GM23338 (cell line): ENCODE results near the gene C3orf80. TPM values are rescaled to one million over a fixed set of nuclear protein-coding genes. Genes with fewer than 3 reads are reported as not detected.

Experiments
- ATAC-seq: fragments of 200-7000 bp; cut with Tn5 transposase; 3 replicates; pipeline ENCODE4 v1.9.1; 2020
- DNase-seq: peaks from one replicate; pipeline ENCODE4 v3.0.0-alpha.2; 2015; ENCODE audit warnings: low spot score
- H2AFZ ChIP-seq: fragments of 200-600 bp; sonication (generic); 2 replicates; pipeline ENCODE4 v1.8.0; 2016; ENCODE audit warnings: antibody characterized with exemption, mild to moderate bottlenecking, moderate library complexity
- H3F3A ChIP-seq: fragments of 200-600 bp; sonication (generic); replicated peaks from 2 replicates; pipeline ENCODE4 v1.8.0; 2017; ENCODE audit warnings: antibody characterized with exemption, mixed run types, low read depth
- H3K27ac ChIP-seq: fragments of 200-600 bp; sonication (generic); 2 replicates; pipeline ENCODE4 v1.6.1; 2016; ENCODE audit warnings: low read depth
- H3K27me3 ChIP-seq: fragments of 200-600 bp; sonication (generic); 2 replicates; pipeline ENCODE4 v1.8.0; 2016; ENCODE audit warnings: mild to moderate bottlenecking, mixed run types, moderate library complexity; ENCODE audit not compliant: insufficient read depth
- H3K36me3 ChIP-seq: fragments of 200-600 bp; sonication (generic); 2 replicates; pipeline ENCODE4 v1.8.0; 2016; ENCODE audit warnings: mild to moderate bottlenecking; ENCODE audit not compliant: insufficient read depth
- H3K4me1 ChIP-seq: fragments of 200-600 bp; sonication (generic); 2 replicates; pipeline ENCODE4 v1.8.0; 2016; ENCODE audit warnings: mild to moderate bottlenecking, moderate library complexity; ENCODE audit not compliant: insufficient read depth
- H3K4me2 ChIP-seq: fragments of 200-600 bp; sonication (generic); 2 replicates; pipeline ENCODE4 v1.7.1; 2017; ENCODE audit warnings: mixed run types
- H3K4me3 ChIP-seq: fragments of 200-600 bp; sonication (generic); 2 replicates; pipeline ENCODE4 v1.6.1; 2016; ENCODE audit warnings: mixed run types
- H3K79me2 ChIP-seq: fragments of 200-600 bp; sonication (generic); replicated peaks from 2 replicates; pipeline ENCODE4 v1.8.0; 2017; ENCODE audit warnings: mild to moderate bottlenecking; ENCODE audit not compliant: insufficient read depth
- H3K9me2 ChIP-seq: fragments of 200-600 bp; sonication (generic); 2 replicates; pipeline ENCODE4 v1.8.0; 2017; ENCODE audit not compliant: insufficient read depth
- H4K20me1 ChIP-seq: fragments of 200-600 bp; sonication (generic); replicated peaks from 2 replicates; pipeline ENCODE4 v1.8.0; 2017; ENCODE audit warnings: mild to moderate bottlenecking; ENCODE audit not compliant: insufficient read depth
- H3K27ac Mint-ChIP-seq: 2 replicates; pipeline ENCODE4 v1.8.0; 2020; ENCODE audit warnings: inconsistent platforms, mild to moderate bottlenecking, moderate library complexity, mixed read lengths
- H3K27me3 Mint-ChIP-seq: 3 replicates; pipeline ENCODE4 v1.8.0; 2022; ENCODE audit warnings: low read depth, mild to moderate bottlenecking, moderate library complexity, mixed read lengths, inconsistent platforms; ENCODE audit not compliant: insufficient read depth, poor library complexity
- H3K36me3 Mint-ChIP-seq: 3 replicates; pipeline ENCODE4 v1.8.0; 2021; ENCODE audit warnings: low read depth, mild to moderate bottlenecking, inconsistent platforms, moderate library complexity, mixed read lengths
- H3K4me1 Mint-ChIP-seq: 3 replicates; pipeline ENCODE4 v1.8.0; 2020; ENCODE audit warnings: mild to moderate bottlenecking, inconsistent platforms, mixed read lengths
- H3K4me3 Mint-ChIP-seq: 3 replicates; pipeline ENCODE4 v1.8.0; 2021; ENCODE audit warnings: moderate library complexity, mild to moderate bottlenecking, inconsistent platforms, mixed read lengths
- H3K9me3 Mint-ChIP-seq: 3 replicates; pipeline ENCODE4 v1.8.0; 2020; ENCODE audit warnings: moderate library complexity, mild to moderate bottlenecking, inconsistent platforms, mixed read lengths
- CREB1 ChIP-seq: fragments of 250-450 bp; sonication (Bioruptor Pico); IDR thresholded peaks from 2 replicates; pipeline ENCODE4 v1.5.0; 2020; ENCODE audit warnings: low read depth, mild to moderate bottlenecking, moderate library complexity
- CTCF ChIP-seq, 2 experiments: fragments of 200-600 bp in 1 of 2; sonication (generic) in 1 of 2; conservative IDR thresholded peaks; 2 replicates each; pipeline versions ENCODE4 v1.5.1 to v1.6.1; 2016 to 2017; ENCODE audit warnings: antibody characterized with exemption in 2 of 2, low read depth in 2 of 2, mild to moderate bottlenecking in 2 of 2, moderate library complexity in 1 of 2
- ETS1 ChIP-seq: IDR thresholded peaks from 2 replicates; pipeline ENCODE4 v1.6.1; 2016; ENCODE audit warnings: antibody characterized with exemption
- EZH2 ChIP-seq: fragments of 200-600 bp; sonication (generic); IDR thresholded peaks from one replicate; pipeline ENCODE4 v1.8.0; 2017; ENCODE audit warnings: antibody characterized with exemption, mild to moderate bottlenecking, low read depth; ENCODE audit not compliant: unreplicated experiment
- EZH2phosphoT487 ChIP-seq: fragments of 200-600 bp; sonication (generic); IDR thresholded peaks from one replicate; pipeline ENCODE4 v1.8.1; 2018; ENCODE audit warnings: antibody characterized with exemption; ENCODE audit not compliant: unreplicated experiment
- JUNB ChIP-seq: IDR thresholded peaks from one replicate; pipeline ENCODE4 v1.6.1; 2016; ENCODE audit warnings: antibody characterized with exemption; ENCODE audit not compliant: unreplicated experiment
- NANOG ChIP-seq: IDR thresholded peaks from 2 replicates; pipeline ENCODE4 v1.6.1; 2016; ENCODE audit warnings: antibody characterized with exemption, borderline replicate concordance
- POLR2AphosphoS5 ChIP-seq: IDR thresholded peaks from 2 replicates; pipeline ENCODE4 v1.6.1; 2016; ENCODE audit warnings: antibody characterized with exemption, low read depth
- REST ChIP-seq: IDR thresholded peaks from one replicate; pipeline ENCODE4 v1.6.1; 2018; ENCODE audit warnings: antibody characterized with exemption; ENCODE audit not compliant: unreplicated experiment
- STAT1 ChIP-seq: IDR thresholded peaks from one replicate; pipeline ENCODE4 v1.6.1; 2016; ENCODE audit warnings: antibody characterized with exemption; ENCODE audit not compliant: unreplicated experiment
- ZNF114 ChIP-seq: fragments of 250-450 bp; sonication (Bioruptor Pico); IDR thresholded peaks from 2 replicates; pipeline ENCODE4 v1.5.0; 2020; ENCODE audit warnings: mild to moderate bottlenecking, moderate library complexity
- ZNF331 ChIP-seq: fragments of 250-450 bp; sonication (Bioruptor Pico); IDR thresholded peaks from 2 replicates; pipeline ENCODE4 v1.5.0; 2020; ENCODE audit warnings: low read depth, mild to moderate bottlenecking, moderate library complexity
- ZNF462 ChIP-seq: fragments of 250-450 bp; sonication (Bioruptor Pico); IDR thresholded peaks from 2 replicates; pipeline ENCODE4 v1.5.0; 2020; ENCODE audit warnings: mild to moderate bottlenecking, moderate library complexity
- polyA plus RNA-seq: library from polyadenylated mRNA; unstranded; fragments of >200 nt; fragmentation: Nextera tagmentation; extraction: Ambion mirVana; gene quantifications from 2 replicates; pipeline ENCODE4 v1.2.1, GENCODE V29; 2016
- total RNA-seq: library from RNA; depleted of rRNA; stranded (reverse); fragments of >200 nt; shearing (Covaris generic); gene quantifications from 2 replicates; pipeline ENCODE4 v1.2.3, GENCODE V29; 2014

Gene C3orf80
- total and polyA plus RNA-seq, 2 experiments from 2014 or later, result 0.57 to 3.0 TPM

- no peaks in the 10 kb centered on the region for H3K4me1 ChIP-seq
- H3K27ac ChIP-seq, result no peak overlapping the region
- H4K20me1 ChIP-seq, result no peaks in the 10 kb centered on the region
- no peak overlapping the region for H3K4me3 ChIP-seq
- H3F3A ChIP-seq, result no peaks in the 10 kb centered on the region
- DNase-seq (no peak), ATAC-seq (no peak)
- H3K9me3 Mint-ChIP-seq, result peaks cover 14% of the 10 kb centered on the region
- H3K4me1 Mint-ChIP-seq, result peaks cover 9% of the 10 kb centered on the region; the same call in 2 of the 3 replicates
- no peaks in the 10 kb centered on the region for H3K27me3 ChIP-seq
- TF ChIP-seq CTCF (conservative IDR thresholded peaks at IDR 0.05; ENCODE audit: low read depth in 2 of 2) (no peak), ZNF114 (CRISPR knock-in tag) (no peak), STAT1 (no peak), JUNB (no peak), POLR2AphosphoS5 (no peak), EZH2phosphoT487 (no peak), ETS1 (no peak), ZNF331 (no peak), ZNF462 (no peak), REST (no peak), CREB1 (no peak), EZH2 (no peak), NANOG (no peak)
- no peak overlapping the region for H3K4me3 Mint-ChIP-seq
- no peaks in the 10 kb centered on the region for H3K27me3 Mint-ChIP-seq
- peaks cover 6% of the 10 kb centered on the region; the same call in 2 of the 3 replicates for H3K36me3 Mint-ChIP-seq
- H3K79me2 ChIP-seq, result no peaks in the 10 kb centered on the region
- H2AFZ ChIP-seq, result no peak overlapping the region
- no peak overlapping the region for H3K27ac Mint-ChIP-seq
- no peaks in the 10 kb centered on the region for H3K9me2 ChIP-seq
- no peaks in the 10 kb centered on the region for H3K36me3 ChIP-seq
- H3K4me2 ChIP-seq, result no peak overlapping the region
Observed at GRCh38 chr3:160179906-160180305, 45.3 kb upstream of the C3orf80 start.
